HL-60/S4 (cell line): ENCODE results near the gene P2RX1.
"Not testable (repeated sequence)": the region's sequence is repeated elsewhere in the genome, so short reads cannot be mapped to it uniquely, and the experiment has no call there.

Experiments used
- in situ Hi-C: fragments of 300-500 bp; cut with MboI; formaldehyde crosslinking; loops from 2 replicates; pipeline ENCODE4 v1.14.3; 2022; ENCODE audit warnings: low sequenced_read_pairs

The P2RX1 gene

DNA sequence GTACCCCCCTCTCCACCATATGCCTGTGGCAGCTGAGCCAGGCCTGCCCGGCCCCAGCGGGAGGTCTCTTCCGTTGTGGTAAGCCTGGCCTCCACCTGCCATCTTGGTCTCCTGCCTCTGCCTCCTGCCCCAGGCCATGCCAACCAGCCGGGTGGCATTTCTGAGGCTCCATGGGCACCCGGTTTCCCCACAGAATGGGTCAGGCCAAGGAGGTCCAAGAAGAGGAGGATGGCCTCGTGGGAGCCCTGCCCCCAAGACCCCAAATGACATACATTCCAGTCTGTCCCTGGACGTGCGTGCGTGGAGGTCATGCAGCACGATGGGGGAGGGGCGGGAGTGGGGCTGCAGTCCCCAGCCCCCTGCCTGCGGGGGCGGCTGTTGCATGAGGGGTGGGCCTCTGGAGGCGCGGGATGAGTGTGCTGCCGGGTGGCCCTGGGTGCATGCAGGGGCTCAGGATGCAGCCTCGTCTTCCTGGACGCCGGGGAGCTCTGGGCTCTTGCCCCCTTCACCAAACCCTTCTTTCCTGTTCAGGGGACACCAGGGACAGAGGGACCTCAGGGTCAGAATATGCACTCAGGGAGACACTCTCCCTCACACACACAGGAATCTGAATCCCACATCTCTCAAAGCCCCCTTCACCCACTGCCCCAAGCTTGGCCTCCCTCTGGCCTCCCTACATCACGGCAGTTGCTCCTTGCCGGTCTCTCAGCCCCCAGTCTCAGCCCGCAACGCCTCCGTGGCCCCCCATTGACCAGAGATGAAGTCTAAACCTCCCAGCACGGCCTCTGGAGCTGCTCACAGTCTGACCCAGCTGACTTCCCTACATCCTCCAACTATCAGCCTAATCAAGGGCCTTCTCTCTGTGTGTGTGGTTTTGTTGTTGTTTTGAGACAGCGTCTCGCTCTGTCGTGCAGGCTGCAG is 54.2 kb downstream of the P2RX1 start:
- in situ Hi-C loops: no loop called here

DNA sequence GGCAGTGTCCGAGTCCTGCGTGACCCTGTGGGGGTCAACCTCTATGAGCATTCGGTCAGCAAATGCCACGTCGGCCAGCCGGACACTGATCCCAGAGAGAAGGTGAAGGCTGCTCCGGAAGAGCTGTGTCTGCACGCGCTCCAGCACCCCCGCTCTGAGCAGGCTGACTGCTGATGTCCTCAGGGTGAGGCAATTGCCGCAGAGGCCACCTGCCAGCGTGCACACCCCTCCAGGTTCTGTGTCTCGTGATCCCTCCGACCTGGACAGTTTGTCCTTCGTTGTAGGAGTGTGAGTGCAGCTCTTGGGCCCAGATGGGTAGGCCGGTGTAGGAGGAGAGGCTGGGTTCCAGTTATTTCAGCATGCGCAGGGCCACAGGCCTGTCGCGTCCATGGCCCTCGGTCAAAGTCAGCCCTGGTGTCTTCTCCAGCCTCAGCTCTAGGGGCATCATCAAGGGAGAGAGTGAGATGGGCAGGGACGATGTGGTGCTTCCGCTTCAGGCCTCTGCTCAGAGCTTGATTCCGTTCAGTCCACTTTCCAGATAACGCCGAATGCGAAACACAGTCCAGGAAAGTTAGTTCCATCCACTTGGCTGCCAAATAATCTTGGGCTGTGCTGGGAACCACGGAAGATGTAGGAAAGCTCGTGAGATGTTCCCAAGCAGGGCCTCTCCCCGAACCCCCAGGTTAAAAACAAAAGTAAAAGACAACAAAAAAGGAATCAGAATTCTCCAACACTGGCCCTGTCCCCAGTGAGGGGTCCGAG is 55.1 kb downstream of the P2RX1 start:
- in situ Hi-C loops: no loop called here

DNA sequence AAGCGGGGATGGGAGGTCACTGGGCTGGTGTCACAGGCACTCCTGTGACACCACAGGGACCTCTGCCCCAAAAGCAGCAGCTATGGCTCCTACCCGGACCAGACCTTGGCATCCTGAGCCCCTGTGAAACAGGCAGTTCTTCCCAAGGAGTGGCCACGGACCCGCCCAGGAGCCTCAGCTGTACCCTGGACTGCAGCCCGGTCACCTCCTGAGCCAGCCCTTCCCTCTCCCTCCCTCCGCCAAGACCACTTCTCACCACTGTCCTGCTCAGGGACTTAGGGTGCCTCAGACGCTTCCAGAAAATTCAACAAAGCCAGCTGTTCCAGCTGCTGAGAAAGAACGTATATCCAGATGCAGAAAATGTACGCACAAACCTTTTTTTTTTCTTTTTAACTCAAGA is 56.3 kb downstream of the P2RX1 start:
- in situ Hi-C loops: no loop called here

DNA sequence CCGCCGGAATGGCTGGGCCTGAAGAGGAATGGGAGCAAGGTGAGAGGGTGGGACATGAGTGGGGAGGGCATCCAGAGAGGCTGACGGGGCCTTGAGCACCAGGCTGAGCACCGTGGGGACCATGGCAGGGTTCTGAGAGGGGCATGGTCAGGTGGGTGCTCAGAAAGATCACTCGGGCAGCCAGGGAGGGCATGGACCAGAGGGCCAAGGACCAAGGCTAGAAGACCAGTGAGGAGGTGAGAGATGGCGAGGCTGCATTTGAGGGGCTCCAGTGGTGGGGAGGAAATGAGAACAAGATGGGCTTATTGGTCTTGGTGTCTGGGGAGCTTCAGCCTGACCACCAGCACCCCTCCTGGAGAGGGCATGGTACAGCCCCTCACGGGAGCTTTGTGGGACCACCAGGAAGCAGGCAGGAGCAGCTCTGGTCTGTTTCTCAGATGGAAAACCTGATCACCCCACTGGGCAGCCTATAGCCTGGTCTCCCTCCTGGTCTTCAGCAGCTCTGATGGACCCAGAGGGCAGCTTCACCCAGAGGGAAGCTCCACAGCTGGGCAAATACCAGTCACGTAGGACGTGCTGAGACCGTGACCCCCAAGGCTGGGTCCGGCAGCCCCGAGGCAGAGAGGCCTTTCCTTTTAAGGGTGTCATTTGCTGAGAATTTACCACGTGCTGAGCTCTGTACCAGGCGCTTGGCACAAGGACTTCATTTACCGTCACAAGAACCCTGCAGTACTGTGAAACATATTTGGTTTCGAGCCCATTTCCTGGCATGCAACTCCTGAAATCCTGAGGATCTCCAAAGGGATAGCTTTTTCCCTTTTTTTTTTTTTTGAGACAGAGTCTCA is 58.8 kb downstream of the P2RX1 start:
- in situ Hi-C loops: no loop called here

DNA sequence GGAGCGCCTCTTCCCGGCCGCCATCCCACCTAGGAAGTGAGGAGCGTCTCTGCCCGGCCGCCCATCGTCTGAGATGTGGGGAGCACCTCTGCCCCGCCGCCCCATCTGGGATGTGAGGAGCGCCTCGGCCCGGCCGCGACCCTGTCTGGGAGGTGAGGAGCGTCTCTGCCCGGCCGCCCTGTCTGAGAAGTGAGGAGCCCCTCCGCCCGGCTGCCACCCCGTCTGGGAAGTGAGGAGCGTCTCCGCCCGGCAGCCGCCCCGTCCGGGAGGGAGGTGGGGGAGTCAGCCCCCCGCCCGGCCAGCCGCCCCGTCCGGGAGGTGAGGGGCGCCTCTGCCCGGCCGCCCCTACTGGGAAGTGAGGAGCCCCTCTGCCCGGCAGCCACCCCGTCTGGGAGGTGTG is 62.1 kb downstream of the P2RX1 start:
- in situ Hi-C loops: not testable (repeated sequence)

DNA sequence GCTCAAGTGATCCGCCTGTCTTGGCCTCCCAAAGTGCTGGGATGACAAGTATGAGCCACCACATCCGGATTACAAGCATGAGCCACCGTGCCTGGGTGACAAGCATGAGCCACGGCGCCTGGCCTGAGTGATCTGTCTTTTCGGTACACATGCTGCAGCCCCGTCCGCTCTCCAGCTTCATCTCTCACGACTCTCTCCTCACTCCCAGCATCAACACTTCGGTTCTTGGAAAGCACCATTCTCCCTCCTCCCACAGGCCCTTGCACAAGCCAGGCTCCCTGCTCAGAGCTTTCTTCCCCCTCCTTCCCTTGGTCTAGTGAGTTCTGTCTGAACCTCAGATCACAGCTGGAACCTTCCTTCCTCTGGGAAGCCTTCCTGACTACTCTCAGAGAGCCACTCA is 63.7 kb downstream of the P2RX1 start:
- in situ Hi-C loops: no loop called here

DNA sequence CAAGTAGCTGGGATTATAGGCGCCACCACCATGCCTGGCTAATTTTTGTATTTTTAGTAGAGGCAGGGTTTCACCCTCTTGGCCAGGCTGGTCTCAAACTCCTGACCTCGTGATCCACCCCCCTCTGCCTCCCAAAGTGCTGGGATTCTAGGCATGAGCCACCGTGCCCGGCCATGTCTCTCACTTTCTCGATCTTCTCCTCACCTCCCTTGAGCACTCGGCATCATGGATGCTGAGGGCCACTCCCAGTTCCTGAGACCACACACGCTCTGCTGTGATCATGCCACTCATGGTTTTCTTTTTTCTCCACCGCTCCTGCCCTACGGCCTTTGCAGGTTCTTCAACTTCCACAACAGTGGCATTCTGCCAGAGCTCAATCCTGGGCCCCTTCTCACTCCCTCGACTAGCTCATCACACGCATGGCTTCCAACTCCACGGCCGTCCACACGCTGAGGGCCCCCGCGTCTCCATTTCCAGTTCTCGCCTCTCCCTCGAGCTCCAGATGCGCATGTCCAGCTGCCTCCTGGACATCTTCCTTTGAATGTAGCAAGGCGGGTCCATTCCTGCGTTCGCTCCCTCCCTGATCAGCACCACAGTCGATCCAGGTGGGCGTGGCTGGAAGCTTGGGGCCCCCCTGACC is 64.7 kb downstream of the P2RX1 start:
- in situ Hi-C loops: no loop called here

DNA sequence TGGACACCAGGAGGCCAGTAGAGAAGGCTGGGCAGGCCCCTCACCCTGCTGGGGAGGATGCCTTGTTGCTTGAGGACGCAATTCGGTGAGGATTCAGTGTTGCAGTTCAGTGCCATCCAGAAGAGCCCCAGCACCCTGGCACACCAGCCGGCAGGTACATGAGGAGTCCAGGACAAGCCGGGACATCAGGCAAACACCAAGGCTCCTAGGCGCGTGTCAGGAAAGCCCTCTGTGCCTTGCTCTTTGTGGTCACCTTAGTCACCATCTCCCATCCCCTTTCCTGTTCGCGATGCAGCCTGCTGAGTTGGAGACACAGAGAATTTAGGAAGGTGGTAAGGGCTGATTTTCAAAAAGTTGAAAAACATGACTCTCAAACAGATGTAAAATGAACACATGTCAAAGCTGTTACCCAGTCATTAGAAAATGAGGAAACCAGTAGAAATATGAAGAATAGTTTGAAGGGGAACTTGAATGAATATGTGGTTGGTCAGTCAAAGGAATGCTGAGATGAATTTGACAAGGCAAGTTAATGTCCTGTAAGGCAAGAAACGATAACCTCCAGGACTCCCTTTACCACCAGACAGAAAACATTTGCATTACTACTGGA is 67.9 kb downstream of the P2RX1 start:
- in situ Hi-C loops: no loop called here

DNA sequence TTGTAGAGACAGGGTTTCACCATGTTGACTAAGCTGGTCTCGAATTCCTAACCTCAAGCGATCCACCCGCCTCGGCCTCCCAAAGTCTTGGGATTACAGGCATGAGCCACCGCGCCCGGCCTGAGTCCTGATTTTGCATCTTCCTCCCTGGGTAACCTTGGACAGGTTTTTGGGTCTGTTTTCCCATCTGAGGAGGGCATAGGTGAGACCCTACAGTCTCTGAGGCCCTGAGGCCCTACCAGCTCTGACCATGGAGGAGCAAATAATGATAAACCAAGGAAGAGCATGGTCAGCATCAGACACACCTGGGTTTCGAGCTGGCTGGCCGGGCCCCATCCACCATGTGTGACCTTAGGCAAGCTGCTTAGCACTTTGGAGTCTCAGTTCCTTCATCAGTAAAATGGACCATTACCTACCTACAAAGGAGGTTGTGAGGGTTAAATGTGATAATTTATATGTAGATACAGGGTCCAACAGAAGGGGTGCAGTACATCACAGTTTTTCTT is 69.0 kb downstream of the P2RX1 start:
- in situ Hi-C loops: no loop called here
